ENCODE measurements around the gene GNG14.

GNG14 gene

DNA sequence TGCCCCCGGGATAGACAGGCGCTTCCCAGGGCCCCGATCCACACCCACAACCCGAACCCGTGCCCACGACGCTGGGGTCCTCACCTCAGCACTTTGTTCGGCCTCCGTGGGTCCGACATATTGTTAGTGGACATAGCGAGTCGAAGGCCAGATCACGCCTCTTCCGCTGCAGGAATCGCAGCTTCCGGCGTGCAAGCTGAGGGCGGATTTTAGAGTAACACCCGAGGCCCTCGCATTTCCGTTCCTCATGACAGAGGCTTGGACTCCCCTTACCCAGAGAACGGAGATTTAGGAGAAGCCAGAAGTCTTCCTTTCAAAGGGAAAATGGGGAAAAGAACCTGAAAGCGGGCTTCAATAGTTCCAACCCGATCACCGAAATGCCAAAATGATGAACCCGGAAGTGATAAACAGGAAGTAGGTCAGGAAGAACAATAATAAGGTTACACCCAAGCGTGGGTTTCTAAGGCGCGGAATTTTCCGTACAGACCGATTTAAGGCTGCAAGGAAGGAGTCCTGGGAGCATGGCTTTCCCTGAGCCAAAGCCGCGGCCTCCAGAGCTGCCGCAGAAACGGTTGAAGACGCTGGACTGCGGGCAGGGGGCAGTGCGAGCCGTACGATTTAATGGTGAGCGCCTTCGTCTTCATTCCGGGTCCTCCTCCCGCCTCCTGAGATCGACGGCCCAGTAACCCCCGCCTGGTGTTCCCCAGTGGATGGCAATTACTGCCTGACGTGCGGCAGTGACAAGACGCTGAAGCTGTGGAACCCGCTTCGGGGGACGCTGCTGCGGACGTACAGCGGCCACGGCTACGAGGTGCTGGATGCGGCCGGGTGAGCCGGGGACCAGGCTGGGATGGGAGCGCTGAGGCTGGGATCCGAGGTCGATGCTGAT, 18.3 kb upstream of the GNG14 start:
- Histone ChIP-seq H3K4me1 (ENCODE audit: insufficient read depth, low read length) (peaks cover 50% of the 10 kb centered on the region), H2AFZ (ENCODE audit: low read depth, low read length) (peak overlapping the region; percentile 87), H3K4me3 (ENCODE audit: low read depth in 1 of 2, low read length in 2 of 2) (peak overlapping the region; percentile 67 to 84), H3K27me3 (ENCODE audit: insufficient read depth, low read length, poor library complexity) (no peaks in the 10 kb centered on the region), H3K79me2 (ENCODE audit: insufficient read depth, low read length) (peaks cover 68% of the 10 kb centered on the region), H4K20me1 (ENCODE audit: insufficient read depth, low read length) (peaks cover 20% of the 10 kb centered on the region), H3K27ac (ENCODE audit: low read length) (peak overlapping the region; percentile 94), H3K9me3 (ENCODE audit: insufficient read depth, low read length, severe bottlenecking) (no peaks in the 10 kb centered on the region), H3K36me3 (ENCODE audit: insufficient read depth, low read length) (peaks cover 54% of the 10 kb centered on the region), H3K4me2 (ENCODE audit: insufficient read depth, low read length) (peak overlapping the region; percentile 77), H3K9ac (ENCODE audit: low read depth, low read length) (peak overlapping the region; percentile 74)
- DNase-seq (peak; percentile 77), ATAC-seq (ENCODE audit: insufficient read depth, low read depth) (peak; percentile 36)
- TF ChIP-seq CTCF (IDR thresholded peaks at IDR 0.05; ENCODE audit: borderline replicate concordance, extremely low read depth, low read length, poor library complexity, severe bottlenecking) (peak; percentile 23), EZH2 (IDR thresholded peaks at IDR 0.05; ENCODE audit: borderline replicate concordance, low read depth, low read length, severe bottlenecking) (no peak)

GRCh38 chr19:12670159-12670928, 17.5 kb upstream of the GNG14 start:
- Histone ChIP-seq H3K9ac (ENCODE audit: low read depth, low read length) (peak overlapping the region; percentile 74), H3K27ac (ENCODE audit: low read length) (peak overlapping the region; percentile 94), H3K4me2 (ENCODE audit: insufficient read depth, low read length) (peak overlapping the region; percentile 77), H3K79me2 (ENCODE audit: insufficient read depth, low read length) (peaks cover 63% of the 10 kb centered on the region), H2AFZ (ENCODE audit: low read depth, low read length) (peak overlapping the region; percentile 87), H3K36me3 (ENCODE audit: insufficient read depth, low read length) (peaks cover 52% of the 10 kb centered on the region), H3K4me3 (ENCODE audit: low read depth in 1 of 2, low read length in 2 of 2) (peak overlapping the region; percentile 67 to 84), H3K9me3 (ENCODE audit: insufficient read depth, low read length, severe bottlenecking) (no peaks in the 10 kb centered on the region), H3K4me1 (ENCODE audit: insufficient read depth, low read length) (peaks cover 45% of the 10 kb centered on the region), H4K20me1 (ENCODE audit: insufficient read depth, low read length) (peaks cover 23% of the 10 kb centered on the region), H3K27me3 (ENCODE audit: insufficient read depth, low read length, poor library complexity) (no peaks in the 10 kb centered on the region)
- TF ChIP-seq EZH2 (IDR thresholded peaks at IDR 0.05; ENCODE audit: borderline replicate concordance, low read depth, low read length, severe bottlenecking) (no peak), CTCF (IDR thresholded peaks at IDR 0.05; ENCODE audit: borderline replicate concordance, extremely low read depth, low read length, poor library complexity, severe bottlenecking) (no peak)
- peak; percentile 25 for DNase-seq
- ATAC-seq (ENCODE audit: insufficient read depth, low read depth): no peak

DNA sequence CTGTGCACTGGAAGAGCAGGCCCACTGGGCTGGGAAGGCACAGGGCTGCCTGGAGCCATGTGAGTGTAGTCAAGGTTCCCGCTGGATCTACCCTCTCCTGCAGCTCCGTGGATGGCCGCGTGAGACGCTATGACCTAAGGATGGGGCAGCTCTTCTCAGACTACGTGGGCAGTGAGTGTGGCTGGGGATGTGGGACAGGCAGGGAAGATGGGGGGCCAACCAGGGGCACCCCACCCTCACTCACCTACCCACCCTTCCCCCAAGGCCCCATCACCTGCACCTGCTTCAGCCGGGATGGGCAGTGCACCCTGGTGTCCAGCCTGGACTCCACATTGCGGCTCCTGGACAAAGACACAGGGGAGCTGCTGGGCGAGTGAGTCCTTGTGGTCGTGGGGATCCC, 15.1 kb upstream of the GNG14 start:
- no peak for ATAC-seq (ENCODE audit: insufficient read depth, low read depth)
- H3K27ac ChIP-seq (ENCODE audit: low read length): no peak overlapping the region
- peaks cover 58% of the 10 kb centered on the region for H3K79me2 ChIP-seq (ENCODE audit: insufficient read depth, low read length)
- H3K4me1 ChIP-seq (ENCODE audit: insufficient read depth, low read length): peaks cover 25% of the 10 kb centered on the region
- H2AFZ ChIP-seq (ENCODE audit: low read depth, low read length): no peak overlapping the region
- no peak overlapping the region for H3K9ac ChIP-seq (ENCODE audit: low read depth, low read length)
- peaks cover 71% of the 10 kb centered on the region for H3K36me3 ChIP-seq (ENCODE audit: insufficient read depth, low read length)
- no peak for DNase-seq
- H4K20me1 ChIP-seq (ENCODE audit: insufficient read depth, low read length): peaks cover 41% of the 10 kb centered on the region
- H3K4me2 ChIP-seq (ENCODE audit: insufficient read depth, low read length): no peak overlapping the region
- no peaks in the 10 kb centered on the region for H3K9me3 ChIP-seq (ENCODE audit: insufficient read depth, low read length, severe bottlenecking)
- TF ChIP-seq CTCF (IDR thresholded peaks at IDR 0.05; ENCODE audit: borderline replicate concordance, extremely low read depth, low read length, poor library complexity, severe bottlenecking) (no peak), EZH2 (IDR thresholded peaks at IDR 0.05; ENCODE audit: borderline replicate concordance, low read depth, low read length, severe bottlenecking) (no peak)
- no peak overlapping the region for H3K4me3 ChIP-seq (ENCODE audit: low read depth in 1 of 2, low read length in 2 of 2)
- H3K27me3 ChIP-seq (ENCODE audit: insufficient read depth, low read length, poor library complexity): no peaks in the 10 kb centered on the region
